Tibial nerve (tissue), 4 donors: ENCODE data around the gene FADS1. TPM values are rescaled to one million over a fixed set of nuclear protein-coding genes. Genes with fewer than 3 reads are reported as not detected.

Experiments used
- DNase-seq, 2 donors: peaks; one replicate each; pipeline ENCODE4 v3.0.0-alpha.2; 2019; ENCODE audit warnings: low spot score in 2 of 2
- H3K27ac ChIP-seq, 4 donors: fragments of 200-600 bp; sonication (generic) in 3 of 4; one replicate each; pipeline ENCODE4 v1.5.1; 2017 to 2019; ENCODE audit warnings: mild to moderate bottlenecking in 1 of 4
- H3K27me3 ChIP-seq, 2 donors: fragments of 200-600 bp; sonication (generic) in 1 of 2; one replicate each; pipeline versions ENCODE4 v1.5.1 to v1.6.0; 2017 to 2019
- H3K36me3 ChIP-seq, 3 donors: fragments of 200-600 bp; sonication (generic); one replicate each; pipeline ENCODE4 v1.5.1; 2018 to 2019
- H3K4me1 ChIP-seq, 4 donors: fragments of 200-600 bp; sonication (generic) in 3 of 4; one replicate each; pipeline ENCODE4 v1.5.1; 2017 to 2019
- H3K4me3 ChIP-seq, 4 donors: fragments of 200-600 bp; sonication (generic) in 3 of 4; one replicate each; pipeline ENCODE4 v1.5.1; 2017 to 2019; ENCODE audit warnings: mild to moderate bottlenecking in 1 of 4, moderate library complexity in 1 of 4
- H3K9me3 ChIP-seq, 4 donors: fragments of 200-600 bp; sonication (generic) in 3 of 4; one replicate each; pipeline ENCODE4 v1.5.1; 2017 to 2019
- CTCF ChIP-seq, 5 experiments: fragments of 200-600 bp in 3 of 5; fragments of 450-650 bp in 2 of 5; sonication (generic) in 3 of 5; IDR thresholded peaks; one replicate each; pipeline ENCODE4 v1.5.1; 2016 to 2019; ENCODE audit warnings: antibody characterized with exemption in 5 of 5, mild to moderate bottlenecking in 3 of 5, moderate library complexity in 2 of 5
- EP300 ChIP-seq, 2 donors: sonication (generic); formaldehyde crosslinking; IDR thresholded peaks; one replicate each; pipeline ENCODE4 v1.6.1; 2017; ENCODE audit warnings: antibody characterized with exemption in 2 of 2, mild to moderate bottlenecking in 1 of 2
- POLR2A ChIP-seq, 2 donors: fragments of 450-650 bp; IDR thresholded peaks; one replicate each; pipeline ENCODE4 v1.6.1; 2017; ENCODE audit warnings: antibody characterized with exemption in 2 of 2, mild to moderate bottlenecking in 2 of 2, moderate library complexity in 2 of 2
- WGBS, 2 donors: methylation state at CpG; one replicate each; pipeline ENCODE4 v1.1.5; 2018; 5-methylcytosine and 5-hydroxymethylcytosine counted together
- total RNA-seq, 4 donors: library from RNA; depleted of rRNA; stranded (reverse); fragments of >200 nt; gene quantifications; one replicate each; pipeline ENCODE4 v1.1.0, GENCODE V29; 2016

The FADS1 gene
- total RNA-seq, 4 donors from 2014 or later = 33.7 to 61.6 (median 47.0) TPM

GRCh38 chr11:61760946-61761345 is 55.9 kb downstream of the FADS1 start:
- WGBS, 2 donors = 33 to 58% methylated on average over 1 to 8 of the region's 13 CpGs
- H3K27ac ChIP-seq = no peak overlapping the region

GRCh38 chr11:61757213-61757862 is 59.5 kb downstream of the FADS1 start:
- no peak for DNase-seq
- Histone ChIP-seq H3K4me1 (peaks cover 0 to 13% (median 8%) of the 10 kb centered on the region in 4 donors), H3K36me3 (no peaks in the 10 kb centered on the region), H3K27me3 (peaks cover 0 to 5% of the 10 kb centered on the region in 2 donors), H3K9me3 (no peaks in the 10 kb centered on the region), H3K27ac (peak overlapping the region in 1 of 4 donors; percentile 37), H3K4me3 (no peak overlapping the region)
- 76 to 88% methylated on average over 13 to 15 of the region's 15 CpGs for WGBS, 2 donors
- TF ChIP-seq EP300 (IDR thresholded peaks at IDR 0.05) = no peak
- TF ChIP-seq POLR2A (IDR thresholded peaks at IDR 0.05) = no peak
- no peak for TF ChIP-seq CTCF (IDR thresholded peaks at IDR 0.05)

More at GRCh38 chr11:61760946-61761345, 55.9 kb downstream of the FADS1 start:
- no peak for DNase-seq
- no peak for TF ChIP-seq POLR2A (IDR thresholded peaks at IDR 0.05)
- Histone ChIP-seq H3K4me1 (peaks cover 0 to 13% (median 3%) of the 10 kb centered on the region in 4 donors), H3K27me3 (no peaks in the 10 kb centered on the region), H3K4me3 (no peak overlapping the region), H3K9me3 (no peaks in the 10 kb centered on the region), H3K36me3 (no peaks in the 10 kb centered on the region)

- peaks cover 0 to 5% of the 10 kb centered on the region in 2 donors for H3K27me3 ChIP-seq
- H3K4me1 ChIP-seq = peaks cover 0 to 20% (median 8%) of the 10 kb centered on the region in 4 donors
- H3K4me3 ChIP-seq = no peak overlapping the region
- 74 to 80% methylated on average over 9 of the region's 9 CpGs for WGBS, 2 donors
- peak overlapping the region in 1 of 4 donors; percentile 62 for H3K27ac ChIP-seq
- no peaks in the 10 kb centered on the region for H3K36me3 ChIP-seq
- TF ChIP-seq POLR2A (IDR thresholded peaks at IDR 0.05) (no peak), CTCF (IDR thresholded peaks at IDR 0.05) (no peak), EP300 (IDR thresholded peaks at IDR 0.05) (no peak)
- DNase-seq = no peak
- H3K9me3 ChIP-seq = no peaks in the 10 kb centered on the region
These were observed 60.2 kb downstream of the FADS1 start for GRCh38 chr11:61756452-61757212.

GRCh38 chr11:61756147-61756451 is 60.7 kb downstream of the FADS1 start:
- no peaks in the 10 kb centered on the region for H3K36me3 ChIP-seq
- H3K4me3 ChIP-seq = no peak overlapping the region
- peaks cover 0 to 5% of the 10 kb centered on the region in 2 donors for H3K27me3 ChIP-seq
- DNase-seq = no peak
- 73 to 78% methylated on average over 2 to 4 of the region's 4 CpGs for WGBS, 2 donors
- H3K27ac ChIP-seq = peak overlapping the region in 1 of 4 donors; percentile 62
- no peak for TF ChIP-seq CTCF (IDR thresholded peaks at IDR 0.05)
- TF ChIP-seq POLR2A (IDR thresholded peaks at IDR 0.05) = no peak
- TF ChIP-seq EP300 (IDR thresholded peaks at IDR 0.05) = no peak
- peaks cover 0 to 20% (median 8%) of the 10 kb centered on the region in 4 donors for H3K4me1 ChIP-seq
- no peaks in the 10 kb centered on the region for H3K9me3 ChIP-seq

- H3K9me3 ChIP-seq = no peaks in the 10 kb centered on the region
- H3K27me3 ChIP-seq = peaks cover 0 to 5% of the 10 kb centered on the region in 2 donors
- WGBS, 2 donors = 88 to 91% methylated on average over 22 to 25 of the region's 31 CpGs
- TF ChIP-seq POLR2A (IDR thresholded peaks at IDR 0.05) (no peak), EP300 (IDR thresholded peaks at IDR 0.05) (no peak), CTCF (IDR thresholded peaks at IDR 0.05) (no peak)
- H3K36me3 ChIP-seq = no peaks in the 10 kb centered on the region
- no peak overlapping the region for H3K4me3 ChIP-seq
- no peak for DNase-seq
- H3K27ac ChIP-seq = no peak overlapping the region
- peaks cover 0 to 24% (median 10%) of the 10 kb centered on the region in 4 donors for H3K4me1 ChIP-seq
These were observed 62.0 kb downstream of the FADS1 start for GRCh38 chr11:61754534-61755482.
